Subcutaneous abdominal adipose tissue (tissue), 5 donors: ENCODE results near the gene ADAMTS15.

Experiments used
- H3K27ac ChIP-seq: one replicate; pipeline ENCODE4 v1.7.0; 2013; ENCODE audit warnings: low read depth, mild to moderate bottlenecking, inconsistent platforms, low read length, moderate library complexity
- H3K27me3 ChIP-seq, 5 donors: one replicate each; pipeline ENCODE4 v1.7.0; 2013; ENCODE audit warnings: low read length in 5 of 5, inconsistent platforms in 1 of 5; ENCODE audit not compliant: control insufficient read depth in 5 of 5, insufficient read depth in 4 of 5
- H3K36me3 ChIP-seq, 5 donors: one replicate each; pipeline ENCODE4 v1.7.0; 2013; ENCODE audit warnings: low read length in 5 of 5; ENCODE audit not compliant: control insufficient read depth in 5 of 5, insufficient read depth in 5 of 5
- H3K4me1 ChIP-seq, 5 donors: one replicate each; pipeline ENCODE4 v1.7.0; 2013; ENCODE audit warnings: low read length in 5 of 5, mild to moderate bottlenecking in 3 of 5, moderate library complexity in 1 of 5; ENCODE audit not compliant: control insufficient read depth in 5 of 5, insufficient read depth in 5 of 5
- H3K4me3 ChIP-seq, 5 donors: one replicate each; pipeline ENCODE4 v1.7.0; 2013; ENCODE audit warnings: low read length in 5 of 5, low read depth in 1 of 5
- H3K9ac ChIP-seq, 5 donors: one replicate each; pipeline ENCODE4 v1.7.0; 2013; ENCODE audit warnings: low read length in 5 of 5, mild to moderate bottlenecking in 4 of 5, moderate library complexity in 3 of 5
- H3K9me3 ChIP-seq, 5 donors: one replicate each; pipeline ENCODE4 v1.7.0; 2013; ENCODE audit warnings: low read length in 5 of 5; ENCODE audit not compliant: control insufficient read depth in 5 of 5
- donor health status: healthy.
- donor health status: healthy.
- donor health status: healthy.
- donor health status: healthy.
- donor health status: healthy.

Gene ADAMTS15

DNA sequence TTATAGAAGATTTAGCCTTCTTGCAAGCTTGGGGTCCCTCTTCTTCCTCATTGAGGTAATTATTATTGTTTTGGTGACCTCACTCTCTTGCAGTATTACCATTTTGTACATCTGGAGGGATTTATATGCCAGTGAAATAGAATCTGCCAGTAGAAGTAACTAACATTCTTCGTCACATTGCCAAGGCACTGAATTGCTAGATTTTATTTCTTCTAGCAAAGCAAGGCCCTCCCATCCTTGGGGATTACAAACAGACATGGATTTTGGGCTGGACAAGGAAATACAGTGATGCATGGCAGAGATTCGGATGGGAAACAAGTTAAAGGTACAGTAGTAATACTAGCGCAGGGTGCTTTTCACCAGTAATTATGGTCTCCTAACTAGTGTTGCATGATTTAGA is 7.8 kb downstream of the ADAMTS15 start:
- H3K27ac ChIP-seq, result peak overlapping the region; percentile 85
- peaks cover 0 to 19% (median 15%) of the 10 kb centered on the region in 5 donors for H3K36me3 ChIP-seq
- H3K4me3 ChIP-seq, result peak overlapping the region in 1 of 5 donors; percentile 8
- H3K9ac ChIP-seq, result no peak overlapping the region
- H3K4me1 ChIP-seq, result peaks cover 28 to 91% (median 89%) of the 10 kb centered on the region in 5 donors
- H3K27me3 ChIP-seq, result no peaks in the 10 kb centered on the region
- H3K9me3 ChIP-seq, result no peaks in the 10 kb centered on the region

DNA sequence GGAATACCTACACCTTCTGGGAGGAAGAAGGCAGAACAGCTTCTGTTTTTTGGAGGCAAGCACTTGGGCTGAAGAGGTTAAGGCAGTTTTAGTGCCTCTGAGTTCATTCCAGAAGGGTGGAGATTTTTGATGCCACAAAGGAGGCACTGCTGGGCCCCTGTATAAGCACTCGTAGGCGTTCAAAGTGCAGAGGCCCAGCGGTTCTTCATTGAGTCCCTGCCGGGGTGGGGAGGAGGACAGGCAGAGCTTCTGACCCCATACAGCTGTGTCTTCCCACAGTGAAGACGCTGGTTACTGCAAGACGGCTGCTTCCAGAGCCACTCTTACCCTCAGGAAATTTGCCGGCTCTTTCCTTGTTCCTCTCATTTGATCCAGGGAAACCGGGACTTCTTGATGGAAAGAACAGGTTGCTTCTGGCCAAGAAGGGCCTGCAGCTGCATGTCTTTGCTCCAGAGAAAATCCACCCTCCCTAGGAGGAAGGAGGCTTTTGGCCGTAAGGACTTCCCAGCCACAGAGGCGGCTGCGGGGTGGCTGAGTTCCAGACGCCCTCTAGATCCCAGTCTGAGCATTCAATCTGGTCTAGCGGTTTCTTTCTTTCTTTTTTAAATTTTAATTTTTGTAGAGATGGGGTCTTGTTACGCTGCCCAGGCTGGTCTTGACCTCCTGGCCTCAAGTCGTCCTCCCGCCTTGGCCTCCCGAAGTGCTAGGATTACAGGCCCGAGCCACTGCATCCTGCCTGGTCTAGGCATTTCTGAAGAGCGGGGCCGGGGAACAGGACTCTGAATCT is 9.4 kb downstream of the ADAMTS15 start:
- H3K4me1 ChIP-seq, result peaks cover 24 to 76% (median 74%) of the 10 kb centered on the region in 5 donors
- H3K4me3 ChIP-seq, result peak overlapping the region in 4 of 5 donors; percentile 16 to 39 (median 20)
- H3K9ac ChIP-seq, result peak overlapping the region in 3 of 5 donors; percentile 5 to 45 (median 25)
- peak overlapping the region; percentile 62 for H3K27ac ChIP-seq
- H3K9me3 ChIP-seq, result no peaks in the 10 kb centered on the region
- peaks cover 0 to 35% (median 30%) of the 10 kb centered on the region in 5 donors for H3K36me3 ChIP-seq
- H3K27me3 ChIP-seq, result no peaks in the 10 kb centered on the region

DNA sequence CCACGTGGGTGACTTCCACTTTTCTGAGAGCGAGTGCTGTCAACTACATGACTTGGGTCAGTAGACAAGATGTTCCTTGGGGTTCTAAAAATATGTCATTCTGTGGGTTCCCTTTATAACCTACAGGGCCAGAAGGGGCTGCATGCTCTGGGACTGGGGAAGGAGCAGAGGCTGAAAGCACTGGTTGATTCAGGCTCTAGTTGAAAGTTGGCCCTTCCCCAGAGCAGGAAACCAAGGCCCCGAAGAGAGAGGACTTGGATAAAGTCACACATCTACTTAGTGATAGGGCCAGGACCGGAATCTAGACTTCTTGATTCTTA is 9.9 kb downstream of the ADAMTS15 start:
- H3K4me3 ChIP-seq, result peak overlapping the region in 1 of 5 donors; percentile 17

DNA sequence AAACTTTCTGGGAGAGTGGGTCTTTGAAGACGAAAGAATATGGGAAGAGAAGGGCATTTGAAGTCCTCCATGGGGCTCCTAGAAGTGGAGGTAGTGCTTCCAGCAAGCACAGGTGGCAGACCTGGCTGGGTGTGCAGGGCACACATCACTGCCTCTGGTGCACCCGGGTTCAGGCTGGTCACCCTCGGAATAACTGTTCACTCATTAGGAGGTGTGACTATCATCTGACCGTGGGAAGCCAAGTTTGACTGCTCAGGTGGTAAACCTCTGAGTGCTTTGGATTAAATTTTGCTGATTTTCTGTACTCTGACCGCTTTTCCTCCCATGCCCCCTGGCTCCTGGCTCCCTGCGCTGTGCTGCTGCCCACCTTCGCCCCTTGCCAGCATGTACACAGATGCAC is 11.1 kb downstream of the ADAMTS15 start:
- no peaks in the 10 kb centered on the region for H3K27me3 ChIP-seq
- H3K4me3 ChIP-seq, result no peak overlapping the region
- no peak overlapping the region for H3K9ac ChIP-seq
- peaks cover 0 to 52% (median 46%) of the 10 kb centered on the region in 5 donors for H3K36me3 ChIP-seq
- no peak overlapping the region for H3K27ac ChIP-seq
- H3K4me1 ChIP-seq, result peaks cover 21 to 59% (median 59%) of the 10 kb centered on the region in 5 donors
- no peaks in the 10 kb centered on the region for H3K9me3 ChIP-seq

More for the DNA sequence above, 9.9 kb downstream of the ADAMTS15 start:
- H3K27me3 ChIP-seq, result no peaks in the 10 kb centered on the region
- peak overlapping the region; percentile 62 for H3K27ac ChIP-seq
- H3K9me3 ChIP-seq, result no peaks in the 10 kb centered on the region
- H3K36me3 ChIP-seq, result peaks cover 0 to 40% (median 36%) of the 10 kb centered on the region in 5 donors
- peaks cover 24 to 70% (median 69%) of the 10 kb centered on the region in 5 donors for H3K4me1 ChIP-seq
- peak overlapping the region in 1 of 5 donors; percentile 45 for H3K9ac ChIP-seq

DNA sequence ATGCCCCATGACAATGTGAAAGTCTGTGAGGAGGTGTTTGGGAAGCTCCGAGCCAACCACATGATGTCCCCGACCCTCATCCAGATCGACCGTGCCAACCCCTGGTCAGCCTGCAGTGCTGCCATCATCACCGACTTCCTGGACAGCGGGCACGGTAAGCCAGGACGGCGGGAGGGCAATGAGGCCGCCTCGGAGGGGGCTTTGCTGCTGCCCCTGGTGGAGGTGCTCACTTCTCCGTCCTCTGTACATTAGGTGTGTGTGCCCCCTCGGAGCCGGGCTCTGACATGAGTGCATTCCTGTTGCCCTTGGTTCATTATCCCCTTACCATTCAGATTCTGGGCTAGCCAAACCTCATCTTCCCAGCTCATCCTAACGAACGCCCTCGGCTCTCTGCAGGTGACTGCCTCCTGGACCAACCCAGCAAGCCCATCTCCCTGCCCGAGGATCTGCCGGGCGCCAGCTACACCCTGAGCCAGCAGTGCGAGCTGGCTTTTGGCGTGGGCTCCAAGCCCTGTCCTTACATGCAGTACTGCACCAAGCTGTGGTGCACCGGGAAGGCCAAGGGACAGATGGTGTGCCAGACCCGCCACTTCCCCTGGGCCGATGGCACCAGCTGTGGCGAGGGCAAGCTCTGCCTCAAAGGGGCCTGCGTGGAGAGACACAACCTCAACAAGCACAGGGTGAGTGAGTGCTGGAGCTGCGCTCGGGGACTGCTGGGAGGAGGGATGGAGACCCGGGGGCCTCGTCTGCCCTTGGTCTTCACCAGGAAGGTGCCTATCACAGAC is 13.8 kb downstream of the ADAMTS15 start:
- H3K4me1 ChIP-seq, result peaks cover 7 to 32% (median 31%) of the 10 kb centered on the region in 5 donors
- H3K27me3 ChIP-seq, result no peaks in the 10 kb centered on the region
- no peak overlapping the region for H3K9ac ChIP-seq
- peaks cover 2 to 74% (median 69%) of the 10 kb centered on the region in 5 donors for H3K36me3 ChIP-seq
- H3K9me3 ChIP-seq, result no peaks in the 10 kb centered on the region
- H3K4me3 ChIP-seq, result no peak overlapping the region
- no peak overlapping the region for H3K27ac ChIP-seq

DNA sequence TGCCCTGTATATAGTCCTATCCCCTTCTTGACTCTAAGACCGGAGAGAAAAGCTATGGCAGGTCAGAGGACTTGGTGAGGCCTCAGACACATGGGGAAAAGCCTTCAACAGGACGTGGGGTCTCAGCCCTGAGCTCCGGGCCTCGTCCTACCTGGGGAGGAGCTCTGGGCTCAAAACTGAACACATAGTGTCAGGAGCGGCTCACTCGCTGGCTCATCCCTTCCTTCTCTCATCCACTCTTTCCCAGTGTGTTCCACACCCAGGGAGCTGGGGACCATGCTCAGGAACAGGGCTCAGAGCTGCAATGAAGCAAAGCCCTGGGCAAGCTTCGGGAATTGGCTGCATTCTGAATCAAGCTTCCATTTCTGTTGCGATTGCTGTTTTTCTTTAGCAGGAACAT is 14.5 kb downstream of the ADAMTS15 start:
- Histone ChIP-seq H3K4me1 (peaks cover 2 to 26% (median 25%) of the 10 kb centered on the region in 5 donors), H3K36me3 (peaks cover 2 to 78% (median 72%) of the 10 kb centered on the region in 5 donors), H3K27me3 (no peaks in the 10 kb centered on the region), H3K9ac (no peak overlapping the region), H3K4me3 (no peak overlapping the region), H3K27ac (no peak overlapping the region), H3K9me3 (no peaks in the 10 kb centered on the region)

DNA sequence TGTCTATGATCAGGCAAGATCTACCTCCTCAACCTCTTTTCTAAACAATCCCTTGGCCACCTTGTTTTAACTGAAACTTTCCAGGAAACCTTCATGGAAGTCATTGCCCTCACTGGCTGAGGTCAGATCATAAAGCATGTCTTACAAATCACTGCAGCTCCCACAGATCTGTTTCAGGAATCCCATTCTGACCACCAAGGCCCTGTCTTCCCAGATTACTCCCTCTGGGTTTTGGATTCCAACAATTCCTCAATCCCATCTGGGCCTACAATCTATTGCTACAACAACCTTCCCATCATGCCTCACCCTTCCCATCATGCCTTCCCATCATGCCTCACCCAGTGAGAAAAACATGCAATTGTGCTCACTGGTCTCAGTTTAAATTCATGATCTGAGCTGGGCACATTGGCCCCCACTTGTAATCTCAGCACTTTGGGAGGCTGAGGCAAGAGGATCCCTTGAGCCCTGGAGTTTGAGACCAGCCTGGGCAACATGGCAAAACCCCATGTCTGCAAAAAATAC is 15.9 kb downstream of the ADAMTS15 start:
- Histone ChIP-seq H3K4me3 (no peak overlapping the region), H3K27me3 (no peaks in the 10 kb centered on the region), H3K27ac (no peak overlapping the region), H3K9me3 (no peaks in the 10 kb centered on the region), H3K36me3 (peaks cover 2 to 86% (median 82%) of the 10 kb centered on the region in 5 donors), H3K9ac (no peak overlapping the region), H3K4me1 (peaks cover 0 to 18% (median 15%) of the 10 kb centered on the region in 5 donors)

DNA sequence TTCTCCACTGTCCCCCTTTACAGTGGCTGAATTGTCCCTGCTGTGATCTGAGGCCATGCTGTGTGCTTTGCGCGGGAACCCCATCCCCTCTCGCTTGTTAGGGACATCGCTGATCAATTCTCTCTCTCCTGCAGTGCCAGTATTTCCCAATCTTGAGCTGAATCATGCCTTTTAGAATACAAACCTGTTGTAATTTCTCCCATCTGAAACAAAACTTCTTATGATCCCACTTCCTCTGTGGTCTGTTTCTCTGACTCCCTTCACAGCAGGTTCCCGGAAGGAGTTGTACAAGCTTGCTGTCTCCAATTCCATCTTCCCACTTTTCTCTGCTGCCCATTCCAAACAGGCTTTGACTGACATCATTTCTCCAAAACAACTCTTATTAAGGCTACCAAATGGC is 16.8 kb downstream of the ADAMTS15 start:
- Histone ChIP-seq H3K9ac (no peak overlapping the region), H3K27ac (no peak overlapping the region), H3K9me3 (no peaks in the 10 kb centered on the region), H3K4me3 (no peak overlapping the region), H3K36me3 (peaks cover 2 to 85% (median 78%) of the 10 kb centered on the region in 5 donors), H3K4me1 (peaks cover 0 to 11% (median 8%) of the 10 kb centered on the region in 5 donors), H3K27me3 (no peaks in the 10 kb centered on the region)

DNA sequence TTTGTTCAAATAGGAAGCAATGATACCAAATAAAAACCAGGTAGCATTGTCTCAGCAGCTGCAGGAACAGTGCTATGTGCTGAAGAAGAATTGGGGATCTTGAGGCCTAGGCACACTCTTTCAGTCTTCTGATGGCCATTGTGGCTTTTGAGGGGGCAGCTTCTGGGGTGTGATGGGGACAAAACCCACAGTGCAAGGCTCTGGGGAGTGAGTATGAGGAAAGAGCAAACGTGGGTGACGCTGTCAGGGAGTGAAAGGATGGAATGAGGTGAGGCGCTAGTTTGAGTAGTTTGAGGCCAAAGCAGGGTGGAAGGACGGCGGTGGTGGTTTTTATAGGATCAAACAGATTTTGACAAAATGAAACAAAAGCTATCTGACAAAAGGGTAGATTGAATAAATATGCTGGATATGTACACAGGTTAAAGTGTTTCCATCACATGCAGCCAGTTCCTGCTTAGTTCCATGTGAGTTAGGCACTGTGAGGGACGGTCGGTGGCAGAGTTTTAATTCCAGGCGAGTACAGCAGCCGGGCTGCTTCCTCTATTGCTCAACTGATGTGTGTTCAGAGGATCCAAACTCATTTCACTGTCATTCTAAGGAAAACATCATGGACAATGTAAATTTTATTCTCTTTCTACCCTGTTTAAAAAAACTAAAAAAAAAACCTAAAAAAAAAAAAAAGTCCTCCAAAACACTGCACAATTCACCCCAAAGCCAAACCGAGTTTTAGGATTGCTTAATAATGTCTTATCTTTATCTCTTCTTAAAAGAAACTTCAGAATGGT is 18.9 kb downstream of the ADAMTS15 start:
- no peak overlapping the region for H3K9ac ChIP-seq
- H3K27me3 ChIP-seq, result no peaks in the 10 kb centered on the region
- no peaks in the 10 kb centered on the region for H3K9me3 ChIP-seq
- no peak overlapping the region for H3K27ac ChIP-seq
- H3K4me3 ChIP-seq, result no peak overlapping the region
- peaks cover 2 to 91% (median 85%) of the 10 kb centered on the region in 5 donors for H3K36me3 ChIP-seq
- no peaks in the 10 kb centered on the region for H3K4me1 ChIP-seq
